ENCODE data around the gene CFL1. TPM values are rescaled to one million over a fixed set of nuclear protein-coding genes. Genes with fewer than 3 reads are reported as not detected.
A peak's percentile ranks its signal among the peaks of the same experiment; 100 is the strongest.

CFL1 gene
- total and polyA plus RNA-seq, 4 experiments from 2014 or later, result 540 to 2,825 (median 1,686) TPM

DNA sequence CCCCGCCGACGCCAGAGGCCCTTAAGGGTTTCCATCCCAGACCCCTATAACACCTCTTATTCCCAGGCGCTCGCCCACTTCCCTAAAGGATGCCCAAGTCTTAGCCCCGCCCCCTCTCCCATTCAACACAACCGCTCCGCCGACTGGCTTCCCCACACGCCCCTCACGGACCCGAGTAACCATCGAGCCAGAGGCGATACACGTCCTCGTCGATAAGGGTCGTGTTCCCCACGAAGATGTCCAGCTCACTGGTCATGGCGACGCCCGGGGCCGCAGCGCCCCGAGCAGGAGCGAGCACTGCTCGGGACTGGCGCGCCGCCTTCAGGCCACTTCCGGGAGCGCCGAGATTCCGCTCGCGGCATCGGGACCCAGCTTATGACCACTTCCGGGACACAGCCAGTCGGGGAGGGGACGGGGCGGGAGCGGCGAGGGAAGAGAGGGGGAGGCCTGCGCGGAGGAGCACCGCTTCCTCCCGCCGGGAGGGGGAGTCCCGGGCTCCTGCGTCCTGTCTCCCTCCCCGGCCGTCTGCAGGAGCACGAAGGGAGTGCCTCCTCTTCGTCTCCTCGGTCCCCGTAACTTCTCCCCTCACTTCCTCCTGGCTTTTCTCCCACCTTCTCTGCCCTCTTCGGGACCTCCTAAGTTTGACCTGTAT lies 30.3 kb upstream of the CFL1 start, which contains the start of gene FIBP:
Gene FIBP, minus strand, starts transcription at position 309 of the 652 bp plus-strand sequence. Its CDS starts 53 bp downstream, at position 256.
- CTCF ChIA-PET (ENCODE audit: partially characterized antibody), result interaction anchor here (0.6 to 15.3 kb wide), 37 partner anchors 8 to 1352 kb away, joined by 3 to 281 read pairs (median 4); partner anchors contain the start of genes BANF1, C11orf68, CFL1 and CTSW
- peak; percentile 90 to 97 (median 91) for DNase-seq
- peaks cover 8% of the 10 kb centered on the region for H3K36me3 ChIP-seq (ENCODE audit: insufficient read depth, low read length)
- peak within 1 kb of the TSS; percentile 86 for H3K27ac ChIP-seq (ENCODE audit: low read depth, low read length)
- peaks cover 63% of the 10 kb centered on the region for H3K4me1 ChIP-seq (ENCODE audit: insufficient read depth, low read length)
- no peaks in the 10 kb centered on the region for H3K27me3 Mint-ChIP-seq
- peak within 1 kb of the TSS; percentile 86 to 97 (median 91) for H3K4me3 Mint-ChIP-seq
- H3K27ac Mint-ChIP-seq, result peak within 1 kb of the TSS; percentile 95 to 100 (median 99)
- H3K4me1 Mint-ChIP-seq, result peaks cover 34 to 73% (median 56%) of the 10 kb centered on the region in 4 donors
- peak within 1 kb of the TSS; percentile 79 to 83 for H3K4me3 ChIP-seq (ENCODE audit: low read length in 2 of 2)
- H3K36me3 Mint-ChIP-seq, result peaks cover 4 to 37% of the 10 kb centered on the region in 2 donors
- intact Hi-C loops (cut with micrococcal nuclease), result loop anchor here (1.0 to 2.0 kb wide), 4 partner anchors 15 to 176 kb away; partner anchors contain the start of genes EFEMP2, KAT5 and SART1
- no peaks in the 10 kb centered on the region for H3K27me3 ChIP-seq (ENCODE audit: insufficient read depth, low read length)
- H3K9me3 Mint-ChIP-seq, result peaks cover 0 to 1% (median 0%) of the 10 kb centered on the region in 8 donors
- POLR2A ChIA-PET (ENCODE audit: partially characterized antibody), result interaction anchor here (0.7 to 17.4 kb wide), 29 partner anchors 9 to 658 kb away, joined by 3 to 435 read pairs (median 5); partner anchors contain the start of genes BANF1, C11orf68, CFL1 and CTSW
- no peaks in the 10 kb centered on the region for H3K9me3 ChIP-seq (ENCODE audit: control insufficient read depth in 1 of 2, low read length in 2 of 2)

DNA sequence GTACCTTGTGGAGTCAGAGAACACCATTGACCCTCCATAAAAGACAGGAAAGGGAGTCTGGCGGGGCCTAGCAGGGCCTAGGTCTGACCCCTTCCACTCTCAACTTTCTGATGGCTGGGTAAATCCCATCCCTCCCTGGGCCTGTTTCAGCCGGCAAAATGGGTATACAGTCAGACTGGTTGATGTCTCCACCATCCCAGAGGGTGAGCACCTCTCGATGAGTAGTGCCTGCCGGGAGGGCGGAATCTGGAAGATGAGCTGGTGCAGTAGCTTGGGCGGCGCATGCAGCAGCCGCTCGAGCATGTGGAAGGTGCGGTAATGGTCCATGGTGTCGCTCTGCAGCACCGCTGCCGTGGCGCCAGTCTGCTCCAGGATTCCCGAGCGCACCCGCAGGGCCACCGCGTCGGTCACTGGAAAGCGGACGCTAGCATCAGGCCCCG lies 29.8 kb upstream of the CFL1 start:
- peak in 2 of 5 donors; percentile 18 to 57 for DNase-seq
- Histone ChIP-seq H3K9me3 (ENCODE audit: control insufficient read depth in 1 of 2, low read length in 2 of 2) (no peaks in the 10 kb centered on the region), H3K27ac (ENCODE audit: low read depth, low read length) (peak overlapping the region; percentile 86), H3K27me3 (ENCODE audit: insufficient read depth, low read length) (no peaks in the 10 kb centered on the region), H3K4me3 (ENCODE audit: low read length in 2 of 2) (peak overlapping the region; percentile 79 to 83), H3K36me3 (ENCODE audit: insufficient read depth, low read length) (peaks cover 12% of the 10 kb centered on the region), H3K4me1 (ENCODE audit: insufficient read depth, low read length) (peaks cover 58% of the 10 kb centered on the region)
- intact Hi-C loops (cut with micrococcal nuclease), result loop anchor here (1.0 to 2.0 kb wide), 4 partner anchors 15 to 175 kb away; partner anchors contain the start of genes EFEMP2, KAT5 and SART1
- peak overlapping the region; percentile 86 to 97 (median 91) for H3K4me3 Mint-ChIP-seq
- H3K36me3 Mint-ChIP-seq, result peaks cover 4 to 38% of the 10 kb centered on the region in 2 donors
- no peaks in the 10 kb centered on the region for H3K27me3 Mint-ChIP-seq
- H3K9me3 Mint-ChIP-seq, result peaks cover 0 to 1% (median 0%) of the 10 kb centered on the region in 8 donors
- ChIA-PET CTCF (ENCODE audit: partially characterized antibody) (interaction anchor here (0.6 to 15.3 kb wide), 40 partner anchors 8 to 443 kb away, joined by 3 to 281 read pairs (median 4); partner anchors contain the start of genes BANF1, C11orf68, CFL1 and CTSW), POLR2A (ENCODE audit: partially characterized antibody) (interaction anchor here (0.7 to 17.4 kb wide), 27 partner anchors 8 to 274 kb away, joined by 3 to 435 read pairs (median 6); partner anchors contain the start of genes BANF1, C11orf68, CFL1 and CTSW)
- H3K27ac Mint-ChIP-seq, result peak overlapping the region; percentile 95 to 100 (median 99)
- H3K4me1 Mint-ChIP-seq, result peaks cover 33 to 67% (median 52%) of the 10 kb centered on the region in 4 donors

DNA sequence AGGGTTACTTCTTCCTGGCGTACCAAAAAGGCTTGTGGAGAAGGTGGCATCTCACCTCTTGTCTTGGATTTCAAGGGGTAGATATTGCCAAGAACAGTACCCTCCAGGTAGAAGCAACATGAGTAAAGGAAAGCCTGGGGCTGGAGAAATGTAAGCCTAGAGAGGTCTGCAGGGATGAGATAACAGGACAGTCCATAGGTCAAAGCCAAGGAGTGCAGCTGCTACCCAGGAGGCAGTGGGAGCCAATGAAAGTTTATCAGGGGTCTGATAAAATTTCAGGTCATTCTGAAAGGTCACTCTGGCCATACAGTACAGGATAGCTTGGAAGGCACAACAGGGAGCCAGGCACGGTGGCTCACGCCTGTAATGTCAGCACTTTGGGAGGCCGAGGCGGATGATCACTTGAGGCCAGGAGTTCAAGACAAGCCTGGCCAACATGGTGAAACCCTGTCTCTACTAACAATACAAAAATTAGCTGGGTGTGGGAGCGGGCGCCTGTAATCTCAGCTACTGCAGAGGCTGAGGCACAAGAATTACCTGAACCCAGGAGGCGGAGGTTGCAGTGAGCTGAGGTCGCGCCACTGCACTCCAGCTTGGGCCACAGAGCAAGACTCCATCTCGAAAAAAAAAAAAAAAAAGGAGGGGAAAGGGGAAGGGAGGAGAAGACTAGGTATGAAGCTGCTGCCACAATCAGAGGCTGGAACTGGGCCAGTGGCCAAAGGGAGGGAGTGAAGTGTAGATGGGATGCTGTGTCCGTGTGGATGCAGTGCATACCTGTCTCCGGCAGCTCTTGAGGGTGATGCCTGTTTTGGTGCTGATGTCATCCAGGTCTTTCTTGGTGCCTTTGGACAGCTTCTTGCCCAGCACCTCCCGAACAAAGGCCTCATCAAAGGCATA lies 29.1 kb upstream of the CFL1 start:
- intact Hi-C loops (cut with micrococcal nuclease), result no loop called here
- Histone ChIP-seq H3K27ac (ENCODE audit: low read depth, low read length) (peak overlapping the region; percentile 86), H3K27me3 (ENCODE audit: insufficient read depth, low read length) (no peaks in the 10 kb centered on the region), H3K4me3 (ENCODE audit: low read length in 2 of 2) (peak overlapping the region; percentile 79 to 83), H3K9me3 (ENCODE audit: control insufficient read depth in 1 of 2, low read length in 2 of 2) (no peaks in the 10 kb centered on the region), H3K36me3 (ENCODE audit: insufficient read depth, low read length) (peaks cover 12% of the 10 kb centered on the region), H3K4me1 (ENCODE audit: insufficient read depth, low read length) (peaks cover 51% of the 10 kb centered on the region)
- peaks cover 4 to 40% of the 10 kb centered on the region in 2 donors for H3K36me3 Mint-ChIP-seq
- peaks cover 0 to 1% (median 0%) of the 10 kb centered on the region in 8 donors for H3K9me3 Mint-ChIP-seq
- DNase-seq, result no peak
- CTCF ChIA-PET (ENCODE audit: partially characterized antibody), result interaction anchor here (0.9 to 15.3 kb wide), 26 partner anchors 11 to 443 kb away, joined by 3 to 281 read pairs (median 4); partner anchors contain the start of genes BANF1, C11orf68, CFL1 and EIF1AD
- peak overlapping the region; percentile 86 to 97 (median 91) for H3K4me3 Mint-ChIP-seq
- no peaks in the 10 kb centered on the region for H3K27me3 Mint-ChIP-seq
- peak overlapping the region; percentile 95 to 100 (median 99) for H3K27ac Mint-ChIP-seq
- POLR2A ChIA-PET (ENCODE audit: partially characterized antibody), result interaction anchor here (0.7 to 17.4 kb wide), 12 partner anchors 10 to 171 kb away, joined by 3 to 435 read pairs (median 26); partner anchors contain the start of genes BANF1, C11orf68, CFL1 and DRAP1
- H3K4me1 Mint-ChIP-seq, result peaks cover 26 to 64% (median 45%) of the 10 kb centered on the region in 4 donors

DNA sequence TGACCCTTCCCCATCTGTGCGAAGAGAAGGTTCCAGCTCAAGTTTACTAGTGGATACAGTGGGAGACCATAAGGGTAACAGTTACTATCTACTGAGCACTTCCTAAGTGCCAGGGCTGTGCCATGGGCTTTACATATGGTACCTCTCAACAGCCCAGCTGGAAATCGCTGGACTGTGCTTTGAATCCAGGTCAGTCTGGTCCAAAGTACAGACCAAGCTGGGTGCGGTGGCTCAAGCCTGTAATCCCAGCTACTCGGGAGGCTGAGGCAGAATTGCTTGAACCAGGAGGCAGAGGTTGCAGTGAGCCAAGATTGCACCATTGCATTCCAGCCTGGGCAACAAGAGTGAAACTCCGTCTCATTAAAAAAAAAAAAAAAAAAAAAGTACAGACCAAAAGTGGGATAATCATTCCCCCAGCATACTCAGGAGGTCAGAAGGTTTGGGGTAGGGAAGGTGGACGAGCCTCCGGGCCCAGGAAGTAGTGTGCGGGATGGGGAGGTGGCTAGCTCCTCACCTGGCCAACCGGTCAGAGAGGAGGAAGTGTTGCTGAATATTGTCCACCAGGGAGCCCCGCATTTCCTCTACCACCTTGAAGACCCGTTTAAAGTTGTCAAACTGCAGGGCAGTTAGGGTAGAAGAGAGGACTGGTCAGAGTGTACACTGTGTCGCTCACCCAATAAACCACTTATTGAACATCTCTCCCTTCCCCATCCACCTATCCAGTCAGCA lies 28.0 kb upstream of the CFL1 start:
- intact Hi-C loops (cut with micrococcal nuclease), result no loop called here
- peaks cover 47% of the 10 kb centered on the region for H3K4me1 ChIP-seq (ENCODE audit: insufficient read depth, low read length)
- CTCF ChIA-PET (ENCODE audit: partially characterized antibody), result interaction anchor here (0.6 to 15.3 kb wide), 36 partner anchors 10 to 271 kb away, joined by 3 to 281 read pairs (median 8); partner anchors contain the start of genes BANF1, C11orf68, CFL1 and FOSL1

DNA sequence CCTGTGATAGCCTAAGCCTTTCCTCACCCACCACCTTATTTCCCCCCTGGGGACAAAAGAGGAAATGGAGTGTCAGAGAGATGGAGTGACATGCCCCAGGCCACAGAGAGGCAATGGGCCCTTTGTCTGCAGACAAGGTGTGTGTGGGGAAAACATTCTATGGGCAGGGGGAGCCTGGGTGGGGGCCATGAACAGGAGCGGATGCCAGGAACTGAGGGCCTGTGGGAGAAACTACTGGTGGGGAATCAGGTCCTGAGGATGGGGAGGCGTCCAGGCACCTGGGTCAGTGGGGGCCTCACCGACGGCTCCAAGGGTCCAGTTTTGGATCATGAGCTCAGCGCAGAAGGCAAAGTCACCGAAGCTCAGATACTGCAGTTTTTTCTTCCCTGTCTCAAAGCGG lies 27.3 kb upstream of the CFL1 start:
- ChIA-PET CTCF (ENCODE audit: partially characterized antibody) (interaction anchor here (0.8 to 15.3 kb wide), 48 partner anchors 9 to 273 kb away, joined by 3 to 281 read pairs (median 7); partner anchors contain the start of genes AP5B1, BANF1, C11orf68 and CFL1), POLR2A (ENCODE audit: partially characterized antibody) (interaction anchor here (0.7 to 17.4 kb wide), 17 partner anchors 12 to 175 kb away, joined by 3 to 435 read pairs (median 5); partner anchors contain the start of genes BANF1, C11orf68, CFL1 and DRAP1)
- Mint-ChIP-seq H3K4me3 (no peak overlapping the region), H3K27me3 (no peaks in the 10 kb centered on the region), H3K9me3 (peaks cover 0 to 1% (median 0%) of the 10 kb centered on the region in 8 donors), H3K36me3 (peaks cover 4 to 40% of the 10 kb centered on the region in 2 donors), H3K27ac (peak overlapping the region in 5 of 7 donors; percentile 60 to 92 (median 62)), H3K4me1 (peaks cover 30 to 71% (median 47%) of the 10 kb centered on the region in 4 donors)
- Histone ChIP-seq H3K4me3 (ENCODE audit: low read length in 2 of 2) (no peak overlapping the region), H3K27ac (ENCODE audit: low read depth, low read length) (no peak overlapping the region), H3K27me3 (ENCODE audit: insufficient read depth, low read length) (no peaks in the 10 kb centered on the region), H3K36me3 (ENCODE audit: insufficient read depth, low read length) (peaks cover 12% of the 10 kb centered on the region), H3K9me3 (ENCODE audit: control insufficient read depth in 1 of 2, low read length in 2 of 2) (no peaks in the 10 kb centered on the region), H3K4me1 (ENCODE audit: insufficient read depth, low read length) (peaks cover 54% of the 10 kb centered on the region)
- intact Hi-C loops (cut with micrococcal nuclease), result no loop called here
- no peak for DNase-seq

More for the DNA sequence above, 28.0 kb upstream of the CFL1 start:
- Mint-ChIP-seq H3K9me3 (peaks cover 0 to 1% (median 0%) of the 10 kb centered on the region in 8 donors), H3K27ac (peak overlapping the region in 4 of 7 donors; percentile 57 to 99 (median 86)), H3K4me3 (peak overlapping the region in 3 of 8 donors; percentile 7 to 23 (median 17)), H3K4me1 (peaks cover 24 to 69% (median 43%) of the 10 kb centered on the region in 4 donors), H3K27me3 (no peaks in the 10 kb centered on the region), H3K36me3 (peaks cover 4 to 42% of the 10 kb centered on the region in 2 donors)
- H3K9me3 ChIP-seq (ENCODE audit: control insufficient read depth in 1 of 2, low read length in 2 of 2), result no peaks in the 10 kb centered on the region
- POLR2A ChIA-PET (ENCODE audit: partially characterized antibody), result interaction anchor here (0.7 to 17.4 kb wide), 10 partner anchors 15 to 136 kb away, joined by 3 to 435 read pairs (median 6); partner anchors contain the start of genes BANF1, C11orf68, CFL1 and DRAP1
- DNase-seq, result no peak
- H3K4me3 ChIP-seq (ENCODE audit: low read length in 2 of 2), result no peak overlapping the region
- H3K27ac ChIP-seq (ENCODE audit: low read depth, low read length), result no peak overlapping the region
- H3K27me3 ChIP-seq (ENCODE audit: insufficient read depth, low read length), result no peaks in the 10 kb centered on the region
- peaks cover 12% of the 10 kb centered on the region for H3K36me3 ChIP-seq (ENCODE audit: insufficient read depth, low read length)

All from CD4-positive, alpha-beta memory T cell (primary cell).